H1 (cell line): ENCODE results near the gene CTNND2.

ENCODE experiments used
- CTCF ChIP-seq, 3 experiments: IDR thresholded peaks; 1 replicate in 2 of 3; 2 replicates in 1 of 3; pipeline versions ENCODE4 v1.5.1 to v1.6.1; 2011; ENCODE audit warnings: low read length in 3 of 3, mild to moderate bottlenecking in 3 of 3, inconsistent platforms in 2 of 3, low read depth in 1 of 3, moderate library complexity in 1 of 3; ENCODE audit not compliant: insufficient read depth in 1 of 3; ENCODE audit errors: control extremely low read depth in 1 of 3
- JUND ChIP-seq: IDR thresholded peaks from 2 replicates; pipeline ENCODE4 v1.6.1; 2011; ENCODE audit warnings: mild to moderate bottlenecking, improper control_type of control experiment, low read length
- TF ChIP-seq, protein P1 (sequence below): IDR thresholded peaks from 2 replicates; pipeline ENCODE4 v1.6.1; 2011; ENCODE audit warnings: low read length, improper control_type of control experiment

- TF ChIP-seq CTCF (IDR thresholded peaks at IDR 0.05; ENCODE audit: control extremely low read depth in 1 of 3, insufficient read depth in 1 of 3, low read depth in 1 of 3, low read length in 3 of 3) (no peak), JUND (no peak)
- TF ChIP-seq, protein P1, sequence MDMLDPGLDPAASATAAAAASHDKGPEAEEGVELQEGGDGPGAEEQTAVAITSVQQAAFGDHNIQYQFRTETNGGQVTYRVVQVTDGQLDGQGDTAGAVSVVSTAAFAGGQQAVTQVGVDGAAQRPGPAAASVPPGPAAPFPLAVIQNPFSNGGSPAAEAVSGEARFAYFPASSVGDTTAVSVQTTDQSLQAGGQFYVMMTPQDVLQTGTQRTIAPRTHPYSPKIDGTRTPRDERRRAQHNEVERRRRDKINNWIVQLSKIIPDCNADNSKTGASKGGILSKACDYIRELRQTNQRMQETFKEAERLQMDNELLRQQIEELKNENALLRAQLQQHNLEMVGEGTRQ = no peak
These were observed 389.4 kb downstream of the CTNND2 start for GRCh38 chr5:11514705-11515432.
